A673 (cell line): Measurements from ENCODE around the gene SVBP. TPM values are rescaled to one million over a fixed set of nuclear protein-coding genes. Genes with fewer than 3 reads are reported as not detected.

Experiments used
- BruUV-seq: library from RNA; stranded (reverse); fragments of 400-500 nt; replicated peaks from 2 replicates; lab custom pipeline; 2021; lab: Mats Ljungman, UMichigan
- CTCF ChIA-PET: fragments of 300-600 bp; sonication (Branson Sonifier 250); formaldehyde crosslinking; loops from one replicate; lab custom pipeline; 2022; ENCODE audit warnings: antibody characterized with exemption; lab: Charles Lee
- POLR2A ChIA-PET: fragments of 300-600 bp; sonication (Branson Sonifier 250); formaldehyde crosslinking; loops from one replicate; lab custom pipeline; 2022; ENCODE audit warnings: antibody characterized with exemption; ENCODE audit not compliant: low non-redundant PET; lab: Charles Lee
- DNase-seq: peaks from one replicate; pipeline ENCODE4 v3.0.0-alpha.2; 2015; ENCODE audit warnings: low spot score
- H3K27ac ChIP-seq: fragments of 200-600 bp; sonication (generic); 2 replicates; pipeline ENCODE4 v1.5.1; 2016; ENCODE audit warnings: mixed run types, low read depth, mild to moderate bottlenecking, mixed read lengths, antibody characterized with exemption, low read length; ENCODE audit not compliant: poor library complexity, severe bottlenecking
- H3K27me3 ChIP-seq: fragments of 200-600 bp; sonication (generic); replicated peaks from 2 replicates; pipeline ENCODE4 v1.6.1; 2017; ENCODE audit warnings: mixed run types, low read depth, mild to moderate bottlenecking, mixed read lengths, antibody characterized with exemption, low read length; ENCODE audit not compliant: insufficient read depth, poor library complexity
- H3K36me3 ChIP-seq: fragments of 200-600 bp; sonication (generic); 2 replicates; pipeline ENCODE4 v1.6.1; 2016; ENCODE audit warnings: mixed run types, mild to moderate bottlenecking, mixed read lengths, antibody characterized with exemption, low read length; ENCODE audit not compliant: insufficient read depth, poor library complexity, severe bottlenecking
- H3K4me1 ChIP-seq: fragments of 200-600 bp; sonication (generic); 2 replicates; pipeline ENCODE4 v1.6.1; 2017; ENCODE audit warnings: mixed run types, mild to moderate bottlenecking, mixed read lengths, antibody characterized with exemption, low read length; ENCODE audit not compliant: insufficient read depth, poor library complexity, severe bottlenecking
- H3K4me3 ChIP-seq: fragments of 200-600 bp; sonication (generic); 2 replicates; pipeline ENCODE4 v1.5.1; 2016; ENCODE audit warnings: low read depth, mixed run types, mild to moderate bottlenecking, mixed read lengths, low read length; ENCODE audit not compliant: poor library complexity, severe bottlenecking
- H3K9me3 ChIP-seq: fragments of 200-600 bp; sonication (generic); 2 replicates; pipeline ENCODE4 v1.6.1; 2016; ENCODE audit warnings: mixed run types, low read depth, mild to moderate bottlenecking, mixed read lengths, antibody characterized with exemption, low read length; ENCODE audit not compliant: poor library complexity, severe bottlenecking
- CTCF ChIP-seq: fragments of 300-800, 200-600 bp; sonication (generic); conservative IDR thresholded peaks from 2 replicates; pipeline ENCODE4 v1.5.1; 2017; ENCODE audit warnings: low read depth, mild to moderate bottlenecking, antibody characterized with exemption, low read length, moderate library complexity, mixed read lengths
- EZH2 ChIP-seq: fragments of 200-600 bp; sonication (generic); IDR thresholded peaks from 2 replicates; pipeline ENCODE4 v1.6.1; 2017; ENCODE audit warnings: borderline replicate concordance, low read depth, mild to moderate bottlenecking, mixed read lengths, antibody characterized with exemption, low read length; ENCODE audit not compliant: poor library complexity, severe bottlenecking
- intact Hi-C: fragments of 100-400 bp; cut with micrococcal nuclease; formaldehyde crosslinking; loops from one replicate; pipeline ENCODE4 v1.10.0; 2022; ENCODE audit not compliant: unreplicated experiment
- total RNA-seq: library from RNA; stranded (reverse); gene quantifications from 2 replicates; pipeline ENCODE4 v1.2.3, GENCODE V29; 2021

Gene SVBP
- total RNA-seq, 1 experiment from 2014 or later: 50.8 TPM

- Histone ChIP-seq H3K36me3 (peaks cover 60% of the 10 kb centered on the region), H3K27me3 (no peaks in the 10 kb centered on the region), H3K9me3 (no peaks in the 10 kb centered on the region), H3K27ac (no peak overlapping the region), H3K4me3 (no peak overlapping the region), H3K4me1 (no peaks in the 10 kb centered on the region)
- TF ChIP-seq EZH2 (no peak), CTCF (peak; percentile 77)
- ChIA-PET CTCF (interaction anchor here (1.0 to 2.4 kb wide), 2 partner anchors 136 to 296 kb away, joined by 7 to 24 read pairs; no protein-coding TSS in a partner anchor), POLR2A (no interaction called here)
- intact Hi-C loops: loop anchor here (1.0 to 10.0 kb wide), 2 partner anchors 147 to 295 kb away; no protein-coding TSS in a partner anchor
- no TSS peak for BruUV-seq
- peak; percentile 59 for DNase-seq
These were observed 39.3 kb downstream of the SVBP start for GRCh38 chr1:42777852-42778251.

- no peak overlapping the region for H3K27ac ChIP-seq
- TF ChIP-seq EZH2 (no peak), CTCF (no peak)
- no peaks in the 10 kb centered on the region for H3K9me3 ChIP-seq
- no peak overlapping the region for H3K4me3 ChIP-seq
- H3K4me1 ChIP-seq: no peaks in the 10 kb centered on the region
- CTCF ChIA-PET: interaction anchor here (2.4 kb wide), 1 partner anchor 297 kb away, joined by 24 read pairs; no protein-coding TSS in a partner anchor
- no peak for DNase-seq
- POLR2A ChIA-PET: no interaction called here
- intact Hi-C loops: loop anchor here (10.0 kb wide), 1 partner anchor 148 kb away; no protein-coding TSS in a partner anchor
- BruUV-seq: no TSS peak
- no peaks in the 10 kb centered on the region for H3K27me3 ChIP-seq
- H3K36me3 ChIP-seq: peaks cover 54% of the 10 kb centered on the region
These were observed 40.7 kb downstream of the SVBP start for GRCh38 chr1:42776502-42776901.

DNA sequence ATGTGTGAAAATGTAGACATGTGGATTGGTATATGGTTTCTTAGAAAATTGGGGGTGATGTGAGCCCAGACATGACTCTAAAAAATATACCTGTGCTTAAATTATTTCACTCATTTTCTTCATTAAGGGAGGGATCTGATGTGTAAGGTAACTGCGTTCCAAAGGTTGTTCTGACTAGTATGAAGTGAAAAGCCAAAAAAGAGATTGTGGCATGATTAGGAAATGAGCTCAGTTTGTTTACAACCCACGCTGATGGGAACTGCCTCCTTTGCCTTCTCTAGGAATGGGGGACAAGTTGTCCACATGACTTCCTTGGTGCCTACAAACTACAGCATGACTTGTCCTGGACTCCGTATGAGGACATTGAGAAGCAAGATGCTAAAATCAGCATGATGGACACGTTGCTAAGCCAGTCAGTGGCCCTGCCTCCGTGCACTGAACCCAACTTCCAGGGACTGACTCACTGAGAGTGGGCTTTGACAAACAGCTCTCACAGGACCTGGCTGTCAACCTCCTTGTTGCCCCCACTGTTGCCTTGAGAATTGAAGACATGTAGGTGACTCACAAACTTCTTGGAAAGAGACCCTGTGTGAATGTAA is 42.2 kb downstream of the SVBP start:
- no peak overlapping the region for H3K27ac ChIP-seq
- H3K4me3 ChIP-seq: no peak overlapping the region
- TF ChIP-seq CTCF: no peak
- no peak for TF ChIP-seq EZH2
- DNase-seq: no peak
- BruUV-seq: no TSS peak
- H3K36me3 ChIP-seq: peaks cover 46% of the 10 kb centered on the region
- no peaks in the 10 kb centered on the region for H3K27me3 ChIP-seq
- H3K4me1 ChIP-seq: no peaks in the 10 kb centered on the region
- H3K9me3 ChIP-seq: no peaks in the 10 kb centered on the region
- ChIA-PET CTCF (no interaction called here), POLR2A (no interaction called here)
- intact Hi-C loops: loop anchor here (10.0 kb wide), 1 partner anchor 150 kb away; no protein-coding TSS in a partner anchor
